ENCODE measurements around the gene RNF168. TPM values are rescaled to one million over a fixed set of nuclear protein-coding genes. Genes with fewer than 3 reads are reported as not detected.
"Not testable (repeated sequence)": the region's sequence is repeated elsewhere in the genome, so short reads cannot be mapped to it uniquely, and the experiment has no call there.

RNF168 gene
- total RNA-seq, 4 donors from 2014 or later = 14.7 to 21.3 (median 17.9) TPM

DNA sequence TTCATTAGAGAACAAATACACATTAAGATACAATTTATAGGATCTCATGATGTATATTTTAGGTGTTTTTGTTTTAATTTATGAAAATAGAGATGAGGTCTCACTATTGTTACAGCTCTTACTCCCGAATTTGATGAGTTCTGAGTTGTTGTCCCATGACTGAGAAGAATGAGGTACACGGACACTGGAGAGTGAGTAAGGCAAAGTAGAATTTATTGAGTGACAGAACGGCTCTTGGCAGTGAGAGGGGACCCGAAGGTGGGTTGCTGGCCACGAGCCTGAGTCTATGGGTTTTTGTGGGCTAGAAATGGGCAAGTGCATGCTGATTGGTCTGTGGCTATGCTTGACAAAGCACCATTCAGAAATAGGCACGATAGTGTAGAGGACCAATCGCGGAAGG lies 3.1 kb upstream of the RNF168 start:
- H3K27me3 ChIP-seq = no peaks in the 10 kb centered on the region
- WGBS, 2 donors = 87 to 90% methylated on average over 8 of the region's 8 CpGs
- H3K4me3 ChIP-seq (replicated peaks in 1 of 3) = no peak overlapping the region
- no peaks in the 10 kb centered on the region for H3K9me3 ChIP-seq
- no peak for DNase-seq
- H3K4me1 ChIP-seq = peaks cover 0 to under 1% of the 10 kb centered on the region in 2 donors
- intact Hi-C loops (cut with DNase I) = no loop called here
- no peak for TF ChIP-seq POLR2A (IDR thresholded peaks at IDR 0.05)
- no peaks in the 10 kb centered on the region for H3K36me3 ChIP-seq
- no peak overlapping the region for H3K27ac ChIP-seq

DNA sequence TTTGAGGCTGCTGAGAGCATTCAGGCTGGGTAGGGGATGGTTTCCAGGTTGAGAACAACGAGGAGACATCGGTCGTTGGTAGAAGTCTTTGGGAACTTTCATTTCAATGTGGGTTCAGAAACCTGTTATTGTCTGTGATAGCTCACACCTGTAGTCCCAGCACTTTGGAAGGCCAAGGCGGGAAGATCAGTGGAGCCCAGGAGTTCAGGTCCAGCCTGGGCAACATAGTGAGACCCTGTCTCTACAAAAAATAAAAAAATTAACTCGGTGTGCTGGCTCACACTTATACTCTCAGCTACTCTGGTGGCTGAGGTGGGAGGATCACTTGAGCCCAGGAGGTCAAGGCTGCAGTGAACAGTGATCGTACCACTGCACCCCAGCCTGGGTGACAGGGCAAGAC lies 988 bp upstream of the RNF168 start:
- Histone ChIP-seq H3K36me3 (no peaks in the 10 kb centered on the region), H3K9me3 (no peaks in the 10 kb centered on the region), H3K27ac (peak overlapping the region in 1 of 3 donors; percentile 97), H3K4me1 (peaks cover 6 to 10% of the 10 kb centered on the region in 2 donors), H3K4me3 (replicated peaks in 1 of 3) (no peak overlapping the region), H3K27me3 (no peaks in the 10 kb centered on the region)
- 98 to 99% methylated on average over 6 of the region's 6 CpGs for WGBS, 2 donors
- no peak for DNase-seq
- intact Hi-C loops (cut with DNase I) = no loop called here
- TF ChIP-seq, protein P1, sequence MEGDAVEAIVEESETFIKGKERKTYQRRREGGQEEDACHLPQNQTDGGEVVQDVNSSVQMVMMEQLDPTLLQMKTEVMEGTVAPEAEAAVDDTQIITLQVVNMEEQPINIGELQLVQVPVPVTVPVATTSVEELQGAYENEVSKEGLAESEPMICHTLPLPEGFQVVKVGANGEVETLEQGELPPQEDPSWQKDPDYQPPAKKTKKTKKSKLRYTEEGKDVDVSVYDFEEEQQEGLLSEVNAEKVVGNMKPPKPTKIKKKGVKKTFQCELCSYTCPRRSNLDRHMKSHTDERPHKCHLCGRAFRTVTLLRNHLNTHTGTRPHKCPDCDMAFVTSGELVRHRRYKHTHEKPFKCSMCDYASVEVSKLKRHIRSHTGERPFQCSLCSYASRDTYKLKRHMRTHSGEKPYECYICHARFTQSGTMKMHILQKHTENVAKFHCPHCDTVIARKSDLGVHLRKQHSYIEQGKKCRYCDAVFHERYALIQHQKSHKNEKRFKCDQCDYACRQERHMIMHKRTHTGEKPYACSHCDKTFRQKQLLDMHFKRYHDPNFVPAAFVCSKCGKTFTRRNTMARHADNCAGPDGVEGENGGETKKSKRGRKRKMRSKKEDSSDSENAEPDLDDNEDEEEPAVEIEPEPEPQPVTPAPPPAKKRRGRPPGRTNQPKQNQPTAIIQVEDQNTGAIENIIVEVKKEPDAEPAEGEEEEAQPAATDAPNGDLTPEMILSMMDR (IDR thresholded peaks at IDR 0.05) = no peak
- no peak for TF ChIP-seq POLR2A (IDR thresholded peaks at IDR 0.05)

DNA sequence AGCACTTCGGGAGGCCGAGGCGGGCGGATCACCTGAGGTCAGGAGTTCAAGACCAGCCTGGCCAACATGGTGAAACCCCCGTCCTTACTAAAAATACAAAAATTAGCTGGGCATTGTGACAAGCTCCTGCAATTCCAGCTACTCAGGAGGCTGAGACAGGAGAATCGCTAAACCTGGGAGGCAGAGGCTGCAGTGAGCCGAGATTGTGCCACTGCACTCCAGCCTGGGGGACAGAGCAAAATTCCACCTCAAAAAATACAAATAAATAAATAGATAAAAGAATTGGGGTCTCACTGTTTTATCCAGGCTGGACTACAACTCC lies 470 bp upstream of the RNF168 start:
- peaks cover 6 to 10% of the 10 kb centered on the region in 2 donors for H3K4me1 ChIP-seq
- intact Hi-C loops (cut with DNase I) = not testable (repeated sequence)

DNA sequence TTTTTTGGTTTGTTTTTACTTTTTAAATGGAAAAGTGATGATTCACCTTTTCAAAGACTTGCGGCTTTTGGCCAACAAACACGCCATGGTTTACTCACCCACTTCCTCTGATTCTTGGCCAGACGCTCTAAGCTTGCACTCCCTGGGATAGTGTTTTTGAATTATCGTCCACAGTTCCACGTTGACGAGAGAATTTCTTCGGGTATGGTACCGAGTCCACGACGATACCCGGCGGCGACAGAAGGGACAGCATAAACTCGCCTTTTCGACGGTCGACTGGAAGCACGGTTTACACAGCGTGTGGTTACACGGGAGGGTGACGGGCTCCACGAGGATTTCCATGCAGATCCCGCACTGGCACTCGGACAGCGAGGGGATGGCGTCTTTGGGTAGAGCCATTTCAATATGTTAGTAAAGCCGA lies 783 bp downstream of the RNF168 start:
- intact Hi-C loops (cut with DNase I) = no loop called here
- TF ChIP-seq POLR2A (IDR thresholded peaks at IDR 0.05) = no peak
- TF ChIP-seq, protein P1 (IDR thresholded peaks at IDR 0.05) = no peak
- WGBS, 2 donors = 0 to 1% methylated on average over 27 of the region's 27 CpGs
- Histone ChIP-seq H3K36me3 (no peaks in the 10 kb centered on the region), H3K4me1 (peaks cover 6 to 10% of the 10 kb centered on the region in 2 donors), H3K9me3 (no peaks in the 10 kb centered on the region), H3K27ac (peak overlapping the region; percentile 69 to 97 (median 85)), H3K4me3 (replicated peaks in 1 of 3) (peak overlapping the region; percentile 37 to 93 (median 49)), H3K27me3 (no peaks in the 10 kb centered on the region)
- peak; percentile 51 to 54 for DNase-seq

More for the DNA sequence above, 470 bp upstream of the RNF168 start:
- not testable (repeated sequence) for H3K9me3 ChIP-seq, H3K27me3 ChIP-seq, H3K36me3 ChIP-seq, DNase-seq
- Histone ChIP-seq H3K27ac (peak overlapping the region; percentile 69 to 97 (median 85)), H3K4me3 (replicated peaks in 1 of 3) (peak overlapping the region in 1 of 3 donors; percentile 93)
- 31 to 37% methylated on average over 7 of the region's 7 CpGs for WGBS, 2 donors

DNA sequence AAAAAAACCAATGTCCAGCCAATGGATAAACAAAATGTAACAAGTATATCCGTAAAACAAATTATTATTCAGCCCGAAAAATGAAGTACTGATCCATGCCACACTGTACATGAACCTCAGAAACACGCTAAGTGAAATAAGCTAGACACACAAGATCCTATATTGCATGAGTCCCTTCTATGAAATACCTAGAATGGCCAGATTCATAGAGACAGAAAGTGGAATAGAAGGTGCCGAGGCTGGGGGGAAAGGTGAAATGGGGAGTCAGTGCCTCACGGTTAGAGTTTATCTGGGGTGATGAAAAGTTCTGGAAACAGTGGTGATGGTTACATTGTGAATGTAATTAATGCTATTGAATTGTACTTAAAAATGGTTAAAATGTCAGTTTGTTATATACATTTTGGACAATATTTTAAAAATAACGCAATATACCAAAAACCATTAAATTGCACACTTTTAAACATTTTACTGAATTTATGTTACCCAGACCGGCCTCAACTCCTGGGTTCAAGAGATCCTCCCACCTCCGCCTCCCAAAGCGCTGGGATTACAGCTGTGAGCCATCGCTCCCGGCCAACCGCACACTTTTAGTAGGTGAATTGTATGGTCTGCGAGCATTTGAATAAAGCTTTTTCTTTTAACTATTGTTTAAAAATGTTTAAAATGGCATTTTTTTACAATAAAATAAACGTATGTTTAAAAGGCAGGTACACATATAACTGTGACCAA lies 2.1 kb downstream of the RNF168 start:
- TF ChIP-seq, protein P1 (IDR thresholded peaks at IDR 0.05) = no peak
- TF ChIP-seq POLR2A (IDR thresholded peaks at IDR 0.05) = no peak
- 17 to 23% methylated on average over 14 of the region's 14 CpGs for WGBS, 2 donors
- H3K4me1 ChIP-seq = peaks cover 6 to 10% of the 10 kb centered on the region in 2 donors
- no peaks in the 10 kb centered on the region for H3K27me3 ChIP-seq
- no peaks in the 10 kb centered on the region for H3K9me3 ChIP-seq
- DNase-seq = no peak
- peak overlapping the region in 2 of 3 donors; percentile 49 to 93 for H3K4me3 ChIP-seq (replicated peaks in 1 of 3)
- intact Hi-C loops (cut with DNase I) = no loop called here
- H3K27ac ChIP-seq = no peak overlapping the region
- no peaks in the 10 kb centered on the region for H3K36me3 ChIP-seq

DNA sequence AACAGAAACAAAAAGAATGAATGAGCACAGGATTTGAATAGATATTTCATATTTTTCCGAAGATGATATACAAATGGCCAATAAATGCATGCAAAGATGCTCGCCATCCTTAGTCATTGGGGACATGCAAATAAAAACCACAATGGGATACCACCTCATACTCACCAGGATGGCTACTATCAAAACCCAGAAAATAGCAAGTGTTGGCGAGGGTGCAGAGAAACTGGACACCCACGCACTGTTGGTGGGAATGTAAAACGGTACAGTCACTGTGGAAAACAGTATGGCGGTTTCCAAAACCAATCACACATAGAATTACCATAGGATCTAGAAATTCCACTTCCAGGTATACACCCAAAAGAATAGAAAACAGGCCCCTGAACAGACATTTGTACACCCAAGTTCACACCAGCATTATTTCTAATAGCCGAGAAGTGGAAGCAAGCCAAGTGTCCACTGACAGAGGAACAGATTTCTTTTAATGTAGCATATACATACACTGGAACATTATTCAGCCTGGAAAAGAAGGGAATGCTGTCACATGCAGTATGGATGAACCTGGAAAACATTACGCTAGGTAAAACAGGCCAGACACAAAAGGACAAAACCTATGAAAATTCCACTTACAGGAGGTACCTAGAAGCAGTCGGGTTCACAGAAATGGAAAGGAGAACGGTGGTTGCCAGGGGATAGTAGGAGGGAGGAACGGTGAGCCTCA lies 3.6 kb downstream of the RNF168 start:
- WGBS, 2 donors = 80 to 82% methylated on average over 11 of the region's 11 CpGs
- DNase-seq = no peak
- intact Hi-C loops (cut with DNase I) = no loop called here
- Histone ChIP-seq H3K27me3 (no peaks in the 10 kb centered on the region), H3K27ac (no peak overlapping the region), H3K4me3 (replicated peaks in 1 of 3) (no peak overlapping the region), H3K36me3 (peaks cover 0 to 4% of the 10 kb centered on the region in 2 donors), H3K4me1 (peaks cover 6 to 10% of the 10 kb centered on the region in 2 donors), H3K9me3 (no peaks in the 10 kb centered on the region)
- TF ChIP-seq POLR2A (IDR thresholded peaks at IDR 0.05) = no peak
- TF ChIP-seq, protein P1 (IDR thresholded peaks at IDR 0.05) = no peak
